WTC11 (cell line): Measurements from ENCODE around the gene NBAS. TPM values are rescaled to one million over a fixed set of nuclear protein-coding genes. Genes with fewer than 3 reads are reported as not detected.

Experiments used
- ATAC-seq: fragments of 200-7000 bp; cut with Tn5 transposase; 2 replicates; pipeline ENCODE4 v1.10.0; 2021; ENCODE audit warnings: mild to moderate bottlenecking, moderate library complexity
- CTCF ChIA-PET: fragments of 300-600 bp; sonication (Branson Sonifier 250); formaldehyde crosslinking; loops from one replicate; lab custom pipeline; 2021; ENCODE audit warnings: antibody characterized with exemption; lab: Charles Lee
- POLR2A ChIA-PET: fragments of 350-600 bp; sonication (Branson Sonifier 250); formaldehyde crosslinking; loops from one replicate; lab custom pipeline; 2021; ENCODE audit warnings: antibody characterized with exemption; lab: Charles Lee
- DNase-seq: peaks from one replicate; pipeline ENCODE4 v3.0.0; 2021; ENCODE audit warnings: low spot score
- H3K27ac Mint-ChIP-seq: 2 replicates; pipeline ENCODE4 v1.8.0; 2021; ENCODE audit warnings: mixed read lengths
- H3K27me3 Mint-ChIP-seq: 2 replicates; pipeline ENCODE4 v1.8.0; 2021; ENCODE audit warnings: low read depth, mild to moderate bottlenecking, moderate library complexity, mixed read lengths
- H3K36me3 Mint-ChIP-seq: 2 replicates; pipeline ENCODE4 v1.8.0; 2021; ENCODE audit warnings: mixed read lengths
- H3K4me1 Mint-ChIP-seq: 2 replicates; pipeline ENCODE4 v1.8.0; 2022; ENCODE audit warnings: mixed read lengths
- H3K4me3 Mint-ChIP-seq: 2 replicates; pipeline ENCODE4 v1.8.0; 2021; ENCODE audit warnings: mild to moderate bottlenecking, moderate library complexity, mixed read lengths
- H3K9me3 Mint-ChIP-seq: 2 replicates; pipeline ENCODE4 v1.8.0; 2021; ENCODE audit warnings: mixed read lengths
- CBFB ChIP-seq: sonication (generic); formaldehyde crosslinking; IDR thresholded peaks from 2 replicates; pipeline ENCODE4 v1.8.1; 2022; ENCODE audit warnings: mild to moderate bottlenecking, low read depth, missing genetic modification reagents
- ETV6 ChIP-seq: sonication (generic); formaldehyde crosslinking; IDR thresholded peaks from 2 replicates; pipeline ENCODE4 v1.8.1; 2022; ENCODE audit warnings: mild to moderate bottlenecking, missing genetic modification reagents
- FOXK1 ChIP-seq: sonication (generic); formaldehyde crosslinking; IDR thresholded peaks from 2 replicates; pipeline ENCODE4 v1.8.0; 2022; ENCODE audit warnings: mild to moderate bottlenecking, moderate library complexity, missing genetic modification reagents
- GABPB1 ChIP-seq: sonication (generic); formaldehyde crosslinking; IDR thresholded peaks from 2 replicates; pipeline ENCODE4 v1.8.1; 2023; ENCODE audit warnings: mild to moderate bottlenecking, missing genetic modification reagents
- GTF2I ChIP-seq: fragments of 250-450 bp; sonication (Bioruptor Pico); conservative IDR thresholded peaks from 2 replicates; pipeline ENCODE4 v1.4.0; 2021; ENCODE audit warnings: mild to moderate bottlenecking
- MYBL2 ChIP-seq: sonication (generic); formaldehyde crosslinking; IDR thresholded peaks from 2 replicates; pipeline ENCODE4 v1.8.1; 2023; ENCODE audit warnings: mild to moderate bottlenecking, moderate library complexity, missing genetic modification reagents
- RELA ChIP-seq: sonication (generic); formaldehyde crosslinking; IDR thresholded peaks from 2 replicates; pipeline ENCODE4 v1.8.1; 2022; ENCODE audit warnings: missing genetic modification reagents, mild to moderate bottlenecking, borderline replicate concordance
- SMAD3 ChIP-seq: sonication (generic); formaldehyde crosslinking; IDR thresholded peaks from 2 replicates; pipeline ENCODE4 v1.8.0; 2022; ENCODE audit warnings: missing genetic modification reagents, mild to moderate bottlenecking, borderline replicate concordance
- SMAD4 ChIP-seq: sonication (generic); formaldehyde crosslinking; IDR thresholded peaks from 2 replicates; pipeline ENCODE4 v1.8.0; 2022; ENCODE audit warnings: mild to moderate bottlenecking, missing genetic modification reagents
- ZNF121 ChIP-seq: sonication (generic); formaldehyde crosslinking; IDR thresholded peaks from 2 replicates; pipeline ENCODE4 v1.8.0; 2023; ENCODE audit warnings: missing genetic modification reagents
- ZNF263 ChIP-seq: sonication (generic); formaldehyde crosslinking; IDR thresholded peaks from 2 replicates; pipeline ENCODE4 v1.8.1; 2022; ENCODE audit warnings: low read depth, mild to moderate bottlenecking, moderate library complexity, missing genetic modification reagents
- total RNA-seq: library from RNA; stranded (reverse); gene quantifications from 3 replicates; pipeline ENCODE4 v1.2.3, GENCODE V29; 2021
- TF ChIP-seq, protein P1 (sequence below): sonication (generic); formaldehyde crosslinking; IDR thresholded peaks from 2 replicates; pipeline ENCODE4 v1.8.0; 2022; ENCODE audit warnings: mild to moderate bottlenecking, missing genetic modification reagents
- TF ChIP-seq, protein P2 (sequence below): sonication (generic); formaldehyde crosslinking; IDR thresholded peaks from 2 replicates; pipeline ENCODE4 v1.8.0; 2022; ENCODE audit warnings: mild to moderate bottlenecking, missing genetic modification reagents
- TF ChIP-seq, protein P3 (sequence below): sonication (generic); formaldehyde crosslinking; IDR thresholded peaks from 2 replicates; pipeline ENCODE4 v1.8.1; 2022; ENCODE audit warnings: missing genetic modification reagents, borderline replicate concordance
- TF ChIP-seq, protein P4 (sequence below): fragments of 250-450 bp; sonication (Bioruptor Pico); IDR thresholded peaks from 2 replicates; pipeline ENCODE4 v1.9.0; 2021; ENCODE audit warnings: moderate library complexity, mild to moderate bottlenecking, inconsistent platforms, borderline replicate concordance

NBAS gene
- total RNA-seq, 1 experiment from 2014 or later = 32.3 TPM

DNA sequence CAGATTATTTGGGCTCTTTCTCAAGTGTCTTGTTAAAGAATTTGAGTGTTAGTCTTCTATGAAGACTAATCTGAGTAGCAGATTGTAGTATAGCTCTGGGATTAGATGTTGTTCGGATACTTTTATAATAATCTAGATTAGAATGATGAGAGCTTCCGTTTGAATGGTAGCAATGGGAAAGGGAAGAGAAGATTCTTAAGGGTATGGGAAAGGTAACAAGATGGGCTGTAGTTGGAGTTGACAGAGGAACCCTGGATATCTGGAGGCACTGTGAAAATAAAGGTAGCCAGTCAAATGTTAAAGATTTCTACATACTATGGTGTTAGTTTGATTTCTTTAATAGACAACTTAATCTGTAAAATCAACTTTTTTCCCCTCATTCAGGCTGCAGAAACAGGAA is 35.2 kb upstream of the NBAS start:
- no peaks in the 10 kb centered on the region for H3K9me3 Mint-ChIP-seq
- H3K27me3 Mint-ChIP-seq = no peaks in the 10 kb centered on the region
- ChIA-PET POLR2A (no interaction called here), CTCF (no interaction called here)
- H3K27ac Mint-ChIP-seq = no peak overlapping the region
- no peak for ATAC-seq
- TF ChIP-seq ETV6 (CRISPR knock-in tag) = no peak
- TF ChIP-seq ZNF263 = no peak
- TF ChIP-seq, protein P1, sequence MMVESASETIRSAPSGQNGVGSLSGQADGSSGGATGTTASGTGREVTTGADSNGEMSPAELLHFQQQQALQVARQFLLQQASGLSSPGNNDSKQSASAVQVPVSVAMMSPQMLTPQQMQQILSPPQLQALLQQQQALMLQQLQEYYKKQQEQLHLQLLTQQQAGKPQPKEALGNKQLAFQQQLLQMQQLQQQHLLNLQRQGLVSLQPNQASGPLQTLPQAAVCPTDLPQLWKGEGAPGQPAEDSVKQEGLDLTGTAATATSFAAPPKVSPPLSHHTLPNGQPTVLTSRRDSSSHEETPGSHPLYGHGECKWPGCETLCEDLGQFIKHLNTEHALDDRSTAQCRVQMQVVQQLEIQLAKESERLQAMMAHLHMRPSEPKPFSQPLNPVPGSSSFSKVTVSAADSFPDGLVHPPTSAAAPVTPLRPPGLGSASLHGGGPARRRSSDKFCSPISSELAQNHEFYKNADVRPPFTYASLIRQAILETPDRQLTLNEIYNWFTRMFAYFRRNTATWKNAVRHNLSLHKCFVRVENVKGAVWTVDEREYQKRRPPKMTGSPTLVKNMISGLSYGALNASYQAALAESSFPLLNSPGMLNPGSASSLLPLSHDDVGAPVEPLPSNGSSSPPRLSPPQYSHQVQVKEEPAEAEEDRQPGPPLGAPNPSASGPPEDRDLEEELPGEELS = no peak
- TF ChIP-seq SMAD3 (CRISPR knock-in tag) = no peak
- no peak for TF ChIP-seq CBFB
- H3K36me3 Mint-ChIP-seq = peaks cover 55% of the 10 kb centered on the region
- H3K4me3 Mint-ChIP-seq = no peak overlapping the region
- DNase-seq = no peak
- peaks cover 11% of the 10 kb centered on the region for H3K4me1 Mint-ChIP-seq

DNA sequence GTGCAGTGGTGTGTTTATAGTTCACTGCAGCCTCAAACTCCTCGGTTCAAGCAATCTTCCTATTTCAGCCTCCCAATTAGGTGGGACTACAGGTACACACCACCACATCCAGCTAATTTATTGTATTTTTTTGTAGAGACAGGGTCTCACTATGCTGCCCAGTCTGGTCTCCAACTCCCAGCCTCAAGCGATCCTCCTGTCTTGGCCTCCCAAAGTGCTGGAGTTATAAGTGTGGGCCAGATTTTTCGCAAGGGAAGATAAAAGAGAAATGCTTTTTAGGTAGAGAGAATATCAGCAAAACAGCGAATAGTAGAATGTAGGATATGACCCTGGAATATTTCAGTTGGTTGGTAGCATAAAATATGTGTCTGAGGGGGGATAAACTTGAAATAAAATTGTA is 34.8 kb upstream of the NBAS start:
- POLR2A ChIA-PET = interaction anchor here (0.6 kb wide), 1 partner anchor 15 kb away, joined by 5 read pairs; no protein-coding TSS in a partner anchor
- Mint-ChIP-seq H3K4me3 (no peak overlapping the region), H3K27ac (no peak overlapping the region)

DNA sequence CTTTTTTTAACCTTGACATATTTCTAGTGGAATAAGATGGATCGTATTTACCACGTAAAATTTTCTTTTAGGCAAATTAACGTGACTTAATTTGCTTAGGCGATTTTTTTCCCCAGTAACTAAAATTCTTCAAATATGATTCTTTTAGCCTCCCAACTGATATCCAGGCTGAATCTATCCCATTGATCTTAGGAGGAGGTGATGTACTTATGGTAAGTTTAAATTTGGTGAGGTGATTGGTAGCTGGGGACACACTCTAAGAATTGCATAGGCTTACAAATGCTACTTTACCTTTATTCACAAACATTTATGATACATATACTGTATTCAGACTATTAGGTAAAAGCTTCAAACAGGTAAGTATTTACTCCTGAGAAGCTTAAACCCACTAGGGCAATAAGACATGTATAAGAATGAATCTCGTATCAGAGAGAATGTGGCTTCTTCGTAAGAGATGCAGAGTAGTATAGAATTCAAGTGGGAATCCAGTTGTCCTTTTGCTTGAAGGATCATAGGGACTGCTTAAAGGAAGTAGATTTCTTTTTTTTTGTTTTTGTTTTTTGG is 34.3 kb upstream of the NBAS start:
- Mint-ChIP-seq H3K36me3 (peaks cover 46% of the 10 kb centered on the region), H3K9me3 (no peaks in the 10 kb centered on the region), H3K27ac (no peak overlapping the region), H3K27me3 (no peaks in the 10 kb centered on the region; the same call in 1 of the 2 replicates), H3K4me3 (no peak overlapping the region), H3K4me1 (peaks cover 16% of the 10 kb centered on the region)
- TF ChIP-seq, protein P2, sequence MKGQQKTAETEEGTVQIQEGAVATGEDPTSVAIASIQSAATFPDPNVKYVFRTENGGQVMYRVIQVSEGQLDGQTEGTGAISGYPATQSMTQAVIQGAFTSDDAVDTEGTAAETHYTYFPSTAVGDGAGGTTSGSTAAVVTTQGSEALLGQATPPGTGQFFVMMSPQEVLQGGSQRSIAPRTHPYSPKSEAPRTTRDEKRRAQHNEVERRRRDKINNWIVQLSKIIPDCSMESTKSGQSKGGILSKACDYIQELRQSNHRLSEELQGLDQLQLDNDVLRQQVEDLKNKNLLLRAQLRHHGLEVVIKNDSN = no peak
- TF ChIP-seq GABPB1 (CRISPR knock-in tag) (no peak), MYBL2 (CRISPR knock-in tag) (no peak)
- TF ChIP-seq, protein P3, sequence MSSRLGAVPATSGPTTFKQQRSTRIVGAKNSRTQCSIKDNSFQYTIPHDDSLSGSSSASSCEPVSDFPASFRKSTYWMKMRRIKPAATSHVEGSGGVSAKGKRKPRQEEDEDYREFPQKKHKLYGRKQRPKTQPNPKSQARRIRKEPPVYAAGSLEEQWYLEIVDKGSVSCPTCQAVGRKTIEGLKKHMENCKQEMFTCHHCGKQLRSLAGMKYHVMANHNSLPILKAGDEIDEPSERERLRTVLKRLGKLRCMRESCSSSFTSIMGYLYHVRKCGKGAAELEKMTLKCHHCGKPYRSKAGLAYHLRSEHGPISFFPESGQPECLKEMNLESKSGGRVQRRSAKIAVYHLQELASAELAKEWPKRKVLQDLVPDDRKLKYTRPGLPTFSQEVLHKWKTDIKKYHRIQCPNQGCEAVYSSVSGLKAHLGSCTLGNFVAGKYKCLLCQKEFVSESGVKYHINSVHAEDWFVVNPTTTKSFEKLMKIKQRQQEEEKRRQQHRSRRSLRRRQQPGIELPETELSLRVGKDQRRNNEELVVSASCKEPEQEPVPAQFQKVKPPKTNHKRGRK (CRISPR knock-in tag) = no peak
- POLR2A ChIA-PET = interaction anchor here (0.6 kb wide), 1 partner anchor 15 kb away, joined by 5 read pairs; no protein-coding TSS in a partner anchor
- ATAC-seq (no peak), DNase-seq (no peak)
- CTCF ChIA-PET = no interaction called here

More for the DNA sequence above, 34.8 kb upstream of the NBAS start:
- H3K27me3 Mint-ChIP-seq = no peaks in the 10 kb centered on the region; the same call in 1 of the 2 replicates
- CTCF ChIA-PET = no interaction called here
- TF ChIP-seq FOXK1 (no peak), SMAD4 (CRISPR knock-in tag) (no peak), GTF2I (0 out of 2 replicates have a peak, but pooled peaks have one; percentile 17), ZNF121 (CRISPR knock-in tag) (peak; percentile 80; the same call in 1 of the 2 replicates)
- ATAC-seq (no peak), DNase-seq (no peak)
- H3K9me3 Mint-ChIP-seq = no peaks in the 10 kb centered on the region
- H3K36me3 Mint-ChIP-seq = peaks cover 50% of the 10 kb centered on the region
- H3K4me1 Mint-ChIP-seq = peaks cover 15% of the 10 kb centered on the region

DNA sequence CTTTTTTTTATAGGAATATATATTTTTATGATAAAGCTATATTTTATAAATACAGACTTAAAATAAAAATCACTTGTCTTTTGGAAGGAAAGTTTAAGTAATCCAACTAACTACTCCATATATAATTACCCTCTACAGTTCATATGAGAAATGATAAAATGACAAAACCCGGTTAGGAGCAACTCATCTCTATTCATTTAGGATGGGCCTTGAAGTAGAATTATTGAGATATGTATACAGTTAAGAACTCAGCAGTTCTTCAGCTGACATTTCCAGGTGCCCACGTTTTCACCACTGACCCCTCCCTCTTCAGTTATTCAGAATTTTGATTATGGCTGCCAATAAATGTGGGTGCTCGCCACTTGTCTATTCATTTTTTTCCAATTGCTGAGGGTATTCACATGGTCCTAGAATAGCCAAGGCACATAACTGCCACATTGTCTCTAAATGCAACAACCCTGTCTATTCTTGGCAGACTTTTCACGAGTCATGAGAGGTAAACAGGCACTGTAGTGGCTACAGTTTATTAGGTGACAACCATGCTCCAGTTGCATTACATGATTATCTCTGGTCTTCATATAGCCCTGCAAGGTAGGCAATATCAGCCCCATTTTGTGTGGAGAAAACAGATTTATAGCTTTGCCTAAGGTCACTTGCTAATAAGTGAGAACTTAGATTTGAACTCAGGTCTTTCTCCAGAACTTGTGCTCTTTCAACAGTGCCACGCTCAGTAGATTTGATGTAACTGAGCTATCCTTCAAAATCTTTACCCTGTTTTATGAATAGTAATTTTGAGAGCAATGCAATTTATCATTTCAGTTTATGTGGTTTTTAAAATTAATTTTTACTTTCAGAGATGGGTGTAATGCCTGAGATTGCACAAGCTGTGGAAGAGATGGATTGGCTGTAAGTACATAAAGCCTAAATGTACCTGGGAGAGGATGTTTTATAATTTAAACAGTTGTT is 33.4 kb upstream of the NBAS start:
- Mint-ChIP-seq H3K4me1 (peaks cover 16% of the 10 kb centered on the region), H3K27me3 (no peaks in the 10 kb centered on the region; the same call in 1 of the 2 replicates), H3K9me3 (no peaks in the 10 kb centered on the region), H3K36me3 (peaks cover 38% of the 10 kb centered on the region)
- CTCF ChIA-PET = no interaction called here
- no peak for ATAC-seq
- TF ChIP-seq, protein P4, sequence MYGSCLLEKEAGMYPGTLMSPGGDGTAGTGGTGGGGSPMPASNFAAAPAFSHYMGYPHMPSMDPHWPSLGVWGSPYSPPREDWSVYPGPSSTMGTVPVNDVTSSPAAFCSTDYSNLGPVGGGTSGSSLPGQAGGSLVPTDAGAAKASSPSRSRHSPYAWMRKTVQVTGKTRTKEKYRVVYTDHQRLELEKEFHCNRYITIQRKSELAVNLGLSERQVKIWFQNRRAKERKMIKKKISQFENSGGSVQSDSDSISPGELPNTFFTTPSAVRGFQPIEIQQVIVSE = no peak
- TF ChIP-seq RELA (CRISPR knock-in tag) = no peak
- TF ChIP-seq, all 79 proteins: peak for 0
- H3K4me3 Mint-ChIP-seq = no peak overlapping the region
- H3K27ac Mint-ChIP-seq = no peak overlapping the region
- DNase-seq = no peak
- POLR2A ChIA-PET = no interaction called here
